OCI-LY7 (cell line): ENCODE data around the gene SMIM10L2A.

ENCODE experiments used
- EZH2phosphoT487 ChIP-seq: fragments of 200-600 bp; sonication (generic); IDR thresholded peaks from 2 replicates; pipeline ENCODE4 v1.6.1; 2018; ENCODE audit warnings: low read depth, borderline replicate concordance, mild to moderate bottlenecking, mixed run types, antibody characterized with exemption, low read length, moderate library complexity, mixed read lengths
- TF ChIP-seq, protein P1 (sequence below): fragments of 200-600 bp; sonication (generic); conservative IDR thresholded peaks from 2 replicates; pipeline ENCODE4 v1.5.1; 2014; ENCODE audit warnings: mild to moderate bottlenecking, antibody characterized with exemption, low read length, moderate library complexity, mixed read lengths

GRCh38 chrX:135389243-135389642 lies 32.5 kb upstream of the SMIM10L2A start:
- TF ChIP-seq, protein P1, sequence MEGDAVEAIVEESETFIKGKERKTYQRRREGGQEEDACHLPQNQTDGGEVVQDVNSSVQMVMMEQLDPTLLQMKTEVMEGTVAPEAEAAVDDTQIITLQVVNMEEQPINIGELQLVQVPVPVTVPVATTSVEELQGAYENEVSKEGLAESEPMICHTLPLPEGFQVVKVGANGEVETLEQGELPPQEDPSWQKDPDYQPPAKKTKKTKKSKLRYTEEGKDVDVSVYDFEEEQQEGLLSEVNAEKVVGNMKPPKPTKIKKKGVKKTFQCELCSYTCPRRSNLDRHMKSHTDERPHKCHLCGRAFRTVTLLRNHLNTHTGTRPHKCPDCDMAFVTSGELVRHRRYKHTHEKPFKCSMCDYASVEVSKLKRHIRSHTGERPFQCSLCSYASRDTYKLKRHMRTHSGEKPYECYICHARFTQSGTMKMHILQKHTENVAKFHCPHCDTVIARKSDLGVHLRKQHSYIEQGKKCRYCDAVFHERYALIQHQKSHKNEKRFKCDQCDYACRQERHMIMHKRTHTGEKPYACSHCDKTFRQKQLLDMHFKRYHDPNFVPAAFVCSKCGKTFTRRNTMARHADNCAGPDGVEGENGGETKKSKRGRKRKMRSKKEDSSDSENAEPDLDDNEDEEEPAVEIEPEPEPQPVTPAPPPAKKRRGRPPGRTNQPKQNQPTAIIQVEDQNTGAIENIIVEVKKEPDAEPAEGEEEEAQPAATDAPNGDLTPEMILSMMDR, result no peak
- no peak for TF ChIP-seq EZH2phosphoT487
